GM12878 (cell line): ENCODE results near the gene ANK3. TPM values are rescaled to one million over a fixed set of nuclear protein-coding genes. Genes with fewer than 3 reads are reported as not detected.

Experiments
- ATAC-seq: fragments of 200-7000 bp; cut with Tn5 transposase; 3 replicates; pipeline ENCODE4 v1.9.1; 2020; ENCODE audit warnings: mild to moderate bottlenecking, moderate library complexity
- BruUV-seq: library from RNA; stranded (reverse); fragments of 400-500 nt; replicated peaks from 2 replicates; lab custom pipeline; 2021; lab: Mats Ljungman, UMichigan
- CTCF ChIA-PET: fragments of 300-600 bp; sonication (Branson Sonifier 250); formaldehyde crosslinking; extraction: SDS; loops from one replicate; lab custom pipeline; 2021; ENCODE audit warnings: inconsistent platforms; lab: Yijun Ruan, JAX
- POLR2A ChIA-PET: fragments of 350-600 bp; formaldehyde crosslinking; extraction: SDS; loops from one replicate; lab custom pipeline; 2021; ENCODE audit warnings: inconsistent platforms; lab: Charles Lee
- RAD21 ChIA-PET: fragments of 300-600 bp; sonication (Branson Sonifier 250); formaldehyde crosslinking; loops from one replicate; lab custom pipeline; 2023; ENCODE audit warnings: antibody characterized with exemption; ENCODE audit not compliant: unreplicated experiment; lab: Charles Lee
- SMC1A ChIA-PET: fragments of 300-600 bp; sonication (Branson Sonifier 250); formaldehyde crosslinking; loops from one replicate; lab custom pipeline; 2023; ENCODE audit not compliant: unreplicated experiment, uncharacterized antibody; lab: Charles Lee
- DNase-seq: peaks from one replicate; pipeline ENCODE4 v3.0.0-alpha.2; 2011; ENCODE audit warnings: low read depth, low spot score
- FAIRE-seq: peaks from 3 replicates; lab custom pipeline; 2011; peaks lifted over from hg19 to GRCh38; lab: Jason Lieb, UNC
- H2AFZ ChIP-seq: 2 replicates; pipeline ENCODE4 v1.6.0; 2011; ENCODE audit warnings: low read depth, low read length, control low read depth; ENCODE audit not compliant: control insufficient read depth
- H3K27ac ChIP-seq: 2 replicates; pipeline ENCODE4 v1.5.1; 2011; ENCODE audit warnings: control low read depth; ENCODE audit not compliant: control insufficient read depth, insufficient read depth
- H3K27me3 ChIP-seq, 2 experiments: replicated peaks in 1 of 2; 2 replicates each; pipeline versions ENCODE4 v1.6.0 to v1.6.1; 2011; ENCODE audit warnings: low read length in 1 of 2; ENCODE audit not compliant: control insufficient read depth in 2 of 2, insufficient read depth in 2 of 2
- H3K36me3 ChIP-seq, 2 experiments: 2 replicates each; pipeline ENCODE4 v1.5.1; 2011; ENCODE audit warnings: low read length in 1 of 2; ENCODE audit not compliant: control insufficient read depth in 2 of 2, insufficient read depth in 2 of 2
- H3K4me1 ChIP-seq: 2 replicates; pipeline ENCODE4 v1.6.1; 2011; ENCODE audit warnings: mild to moderate bottlenecking, low read length, moderate library complexity, mixed read lengths; ENCODE audit not compliant: control insufficient read depth, insufficient read depth
- H3K4me2 ChIP-seq: 2 replicates; pipeline ENCODE4 v1.6.0; 2011; ENCODE audit warnings: control low read depth; ENCODE audit not compliant: control insufficient read depth, insufficient read depth
- H3K4me3 ChIP-seq: fragments of 200-600 bp; sonication (generic); 2 replicates; pipeline ENCODE4 v1.5.1; 2016
- H3K79me2 ChIP-seq: 2 replicates; pipeline ENCODE4 v1.6.0; 2011; ENCODE audit warnings: low read length; ENCODE audit not compliant: control insufficient read depth, insufficient read depth
- H3K9ac ChIP-seq: 2 replicates; pipeline ENCODE4 v1.8.0; 2011; ENCODE audit warnings: low read length, control low read depth, mixed read lengths; ENCODE audit not compliant: control insufficient read depth, insufficient read depth
- H3K9me3 ChIP-seq: replicated peaks from 3 replicates; pipeline ENCODE4 v1.5.1; 2011; ENCODE audit warnings: mild to moderate bottlenecking, low read length; ENCODE audit not compliant: control insufficient read depth, insufficient read depth
- H4K20me1 ChIP-seq: 2 replicates; pipeline ENCODE4 v1.6.0; 2011; ENCODE audit not compliant: control insufficient read depth, insufficient read depth
- CBX5 ChIP-seq: sonication (generic); IDR thresholded peaks from 2 replicates; pipeline ENCODE4 v1.6.1; 2016; ENCODE audit warnings: low read depth, moderate library complexity, mild to moderate bottlenecking, inconsistent platforms
- ESRRA ChIP-seq: IDR thresholded peaks from 2 replicates; pipeline ENCODE4 v1.6.1; 2012; ENCODE audit warnings: mild to moderate bottlenecking, low read length, improper control_type of control experiment
- HDAC6 ChIP-seq: fragments of 200-600 bp; sonication (generic); IDR thresholded peaks from one replicate; pipeline ENCODE4 v1.8.0; 2017; ENCODE audit warnings: antibody characterized with exemption; ENCODE audit not compliant: unreplicated experiment
- HDGF ChIP-seq: fragments of 450-650 bp; IDR thresholded peaks from 2 replicates; pipeline ENCODE4 v1.6.1; 2016; ENCODE audit warnings: antibody characterized with exemption
- LARP7 ChIP-seq: fragments of 450-650 bp; IDR thresholded peaks from 2 replicates; pipeline ENCODE4 v1.6.1; 2017; ENCODE audit warnings: mild to moderate bottlenecking
- MXI1 ChIP-seq: fragments of 150-350 bp; IDR thresholded peaks from 2 replicates; pipeline ENCODE4 v1.6.1; 2011; ENCODE audit warnings: low read depth, mild to moderate bottlenecking, inconsistent platforms, low read length, improper control_type of control experiment
- NR2C1 ChIP-seq: fragments of 450-650 bp; IDR thresholded peaks from 2 replicates; pipeline ENCODE4 v1.6.1; 2017; ENCODE audit warnings: antibody characterized with exemption, mild to moderate bottlenecking, moderate library complexity
- POLR2AphosphoS5 ChIP-seq: IDR thresholded peaks from 2 replicates; pipeline ENCODE4 v1.6.1; 2011; ENCODE audit warnings: mild to moderate bottlenecking, low read length, inconsistent platforms
- RUNX3 ChIP-seq: IDR thresholded peaks from 2 replicates; pipeline ENCODE4 v1.6.1; 2012; ENCODE audit warnings: low read length, inconsistent platforms
- SP1 ChIP-seq: IDR thresholded peaks from one replicate; pipeline ENCODE4 v1.6.1; 2011; ENCODE audit warnings: low read depth, low read length
- ZNF217 ChIP-seq: fragments of 450-650 bp; IDR thresholded peaks from 2 replicates; pipeline ENCODE4 v1.6.1; 2017; ENCODE audit warnings: antibody characterized with exemption, mild to moderate bottlenecking
- WGBS: methylation state at CpG from one replicate; pipeline ENCODE4 v1.1.6; 2016; ENCODE audit warnings: low lambda C conversion rate; ENCODE audit not compliant: insufficient replicate concordance, insufficient coverage; ENCODE audit errors: missing lambda C conversion rate; 5-methylcytosine and 5-hydroxymethylcytosine counted together
- in situ Hi-C: fragments of 300-500 bp; cut with MboI; formaldehyde crosslinking; loops from 9 replicates; pipeline ENCODE4 v1.14.3; 2018; ENCODE audit warnings: mixed read lengths
- intact Hi-C: fragments of 100-400 bp; cut with micrococcal nuclease; formaldehyde crosslinking; loops from one replicate; pipeline ENCODE4 v1.14.2; 2022; ENCODE audit not compliant: unreplicated experiment
- polyA plus RNA-seq, 11 experiments: library from polyadenylated mRNA; depleted of rRNA in 4 of 11; unstranded in 6 of 11; stranded (reverse) in 5 of 11; fragments of >200 nt; fragmentation: Nextera tagmentation in 4 of 11; fragmentation: Illumina TruSeq in 1 of 11; extraction: Ambion mirVana in 4 of 11; extraction: Trizol in 1 of 11; gene quantifications; 1 replicate in 1 of 11; 2 replicates in 10 of 11; pipeline versions ENCODE4 v1.2.1 to v1.2.3, GENCODE V29; 2011 to 2016; ENCODE audit warnings: inconsistent platforms in 2 of 11, missing spikeins in 2 of 11, low read depth in 1 of 11
- total RNA-seq, 4 experiments: library from RNA; depleted of rRNA in 3 of 4; stranded (reverse); fragments of >200 nt in 3 of 4; fragmentation: Illumina TruSeq in 1 of 4; extraction: Trizol in 1 of 4; gene quantifications; 2 replicates each; pipeline versions ENCODE4 v1.2.1 to v1.2.3, GENCODE V29; 2013 to 2021
- TF ChIP-seq, protein P1 (sequence below): fragments of 450-650 bp; IDR thresholded peaks from 2 replicates; pipeline ENCODE4 v1.6.1; 2017; ENCODE audit warnings: mild to moderate bottlenecking, low read depth, inconsistent platforms; ENCODE audit not compliant: poor library complexity, severe bottlenecking
- TF ChIP-seq, protein P2 (sequence below): fragments of 450-650 bp; IDR thresholded peaks from 2 replicates; pipeline ENCODE4 v1.6.1; 2017; ENCODE audit warnings: mild to moderate bottlenecking, moderate library complexity

ANK3 gene
- total and polyA plus RNA-seq, 10 of the 15 experiments (the other 5 are each of a cell fraction or from before 2014, with no cell fraction given), result 0.06 to 0.82 (median 0.20) TPM; not detected in 2

DNA sequence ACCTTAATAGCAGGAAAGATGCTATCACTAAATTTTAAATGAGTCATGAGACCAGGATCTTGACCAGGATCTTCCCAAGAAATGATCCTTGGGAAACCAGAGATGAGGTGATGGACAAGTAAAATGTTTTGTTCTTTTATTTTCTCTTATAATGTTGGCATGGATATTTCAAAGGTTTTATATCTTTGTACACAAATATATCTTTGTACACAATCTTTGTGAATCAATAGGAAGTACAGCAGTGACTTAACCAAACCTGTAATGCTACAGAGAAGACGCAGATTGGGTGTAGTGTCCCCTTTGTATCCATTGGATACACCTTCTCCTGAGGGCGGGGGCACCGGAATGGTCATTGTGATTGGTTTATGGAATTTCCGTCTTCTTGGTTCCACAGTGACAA, 303.3 kb downstream of the ANK3 start:
- POLR2A ChIA-PET, result no interaction called here
- H3K36me3 ChIP-seq, result no peaks in the 10 kb centered on the region
- in situ Hi-C loops (no loop called here), intact Hi-C loops (no loop called here)
- CTCF ChIA-PET, result no interaction called here
- ATAC-seq (peak; percentile 34; the same call in 2 of the 3 replicates), DNase-seq (no peak), FAIRE-seq (peak; percentile 23)
- H3K9ac ChIP-seq, result peak overlapping the region; percentile 16; the same call in 1 of the 2 replicates
- no TSS peak for BruUV-seq
- H3K9me3 ChIP-seq, result no peaks in the 10 kb centered on the region
- SMC1A ChIA-PET, result no interaction called here
- WGBS, result 89% methylated on average over 4 of the region's 4 CpGs
- peak overlapping the region; percentile 12; the same call in 1 of the 2 replicates for H2AFZ ChIP-seq
- H4K20me1 ChIP-seq, result no peaks in the 10 kb centered on the region
- H3K4me3 ChIP-seq, result no peak overlapping the region
- H3K4me1 ChIP-seq, result peaks cover 9% of the 10 kb centered on the region
- peak overlapping the region; percentile 56; the same call in 1 of the 2 replicates for H3K4me2 ChIP-seq
- no peak overlapping the region for H3K27ac ChIP-seq
- H3K27me3 ChIP-seq, result no peaks in the 10 kb centered on the region
- RAD21 ChIA-PET, result no interaction called here
- no peaks in the 10 kb centered on the region for H3K79me2 ChIP-seq
- TF ChIP-seq, protein P1, sequence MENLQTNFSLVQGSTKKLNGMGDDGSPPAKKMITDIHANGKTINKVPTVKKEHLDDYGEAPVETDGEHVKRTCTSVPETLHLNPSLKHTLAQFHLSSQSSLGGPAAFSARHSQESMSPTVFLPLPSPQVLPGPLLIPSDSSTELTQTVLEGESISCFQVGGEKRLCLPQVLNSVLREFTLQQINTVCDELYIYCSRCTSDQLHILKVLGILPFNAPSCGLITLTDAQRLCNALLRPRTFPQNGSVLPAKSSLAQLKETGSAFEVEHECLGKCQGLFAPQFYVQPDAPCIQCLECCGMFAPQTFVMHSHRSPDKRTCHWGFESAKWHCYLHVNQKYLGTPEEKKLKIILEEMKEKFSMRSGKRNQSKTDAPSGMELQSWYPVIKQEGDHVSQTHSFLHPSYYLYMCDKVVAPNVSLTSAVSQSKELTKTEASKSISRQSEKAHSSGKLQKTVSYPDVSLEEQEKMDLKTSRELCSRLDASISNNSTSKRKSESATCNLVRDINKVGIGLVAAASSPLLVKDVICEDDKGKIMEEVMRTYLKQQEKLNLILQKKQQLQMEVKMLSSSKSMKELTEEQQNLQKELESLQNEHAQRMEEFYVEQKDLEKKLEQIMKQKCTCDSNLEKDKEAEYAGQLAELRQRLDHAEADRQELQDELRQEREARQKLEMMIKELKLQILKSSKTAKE, result no peak
- no peak for TF ChIP-seq RUNX3
- TF ChIP-seq LARP7, result no peak
- no peak for TF ChIP-seq NR2C1
- no peak for TF ChIP-seq CBX5
- TF ChIP-seq, protein P2, sequence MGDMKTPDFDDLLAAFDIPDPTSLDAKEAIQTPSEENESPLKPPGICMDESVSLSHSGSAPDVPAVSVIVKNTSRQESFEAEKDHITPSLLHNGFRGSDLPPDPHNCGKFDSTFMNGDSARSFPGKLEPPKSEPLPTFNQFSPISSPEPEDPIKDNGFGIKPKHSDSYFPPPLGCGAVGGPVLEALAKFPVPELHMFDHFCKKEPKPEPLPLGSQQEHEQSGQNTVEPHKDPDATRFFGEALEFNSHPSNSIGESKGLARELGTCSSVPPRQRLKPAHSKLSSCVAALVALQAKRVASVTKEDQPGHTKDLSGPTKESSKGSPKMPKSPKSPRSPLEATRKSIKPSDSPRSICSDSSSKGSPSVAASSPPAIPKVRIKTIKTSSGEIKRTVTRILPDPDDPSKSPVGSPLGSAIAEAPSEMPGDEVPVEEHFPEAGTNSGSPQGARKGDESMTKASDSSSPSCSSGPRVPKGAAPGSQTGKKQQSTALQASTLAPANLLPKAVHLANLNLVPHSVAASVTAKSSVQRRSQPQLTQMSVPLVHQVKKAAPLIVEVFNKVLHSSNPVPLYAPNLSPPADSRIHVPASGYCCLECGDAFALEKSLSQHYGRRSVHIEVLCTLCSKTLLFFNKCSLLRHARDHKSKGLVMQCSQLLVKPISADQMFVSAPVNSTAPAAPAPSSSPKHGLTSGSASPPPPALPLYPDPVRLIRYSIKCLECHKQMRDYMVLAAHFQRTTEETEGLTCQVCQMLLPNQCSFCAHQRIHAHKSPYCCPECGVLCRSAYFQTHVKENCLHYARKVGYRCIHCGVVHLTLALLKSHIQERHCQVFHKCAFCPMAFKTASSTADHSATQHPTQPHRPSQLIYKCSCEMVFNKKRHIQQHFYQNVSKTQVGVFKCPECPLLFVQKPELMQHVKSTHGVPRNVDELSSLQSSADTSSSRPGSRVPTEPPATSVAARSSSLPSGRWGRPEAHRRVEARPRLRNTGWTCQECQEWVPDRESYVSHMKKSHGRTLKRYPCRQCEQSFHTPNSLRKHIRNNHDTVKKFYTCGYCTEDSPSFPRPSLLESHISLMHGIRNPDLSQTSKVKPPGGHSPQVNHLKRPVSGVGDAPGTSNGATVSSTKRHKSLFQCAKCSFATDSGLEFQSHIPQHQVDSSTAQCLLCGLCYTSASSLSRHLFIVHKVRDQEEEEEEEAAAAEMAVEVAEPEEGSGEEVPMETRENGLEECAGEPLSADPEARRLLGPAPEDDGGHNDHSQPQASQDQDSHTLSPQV, result no peak
- no peak for TF ChIP-seq ZNF217
- TF ChIP-seq HDAC6, result no peak
- TF ChIP-seq SP1, result no peak
- TF ChIP-seq HDGF, result no peak
- TF ChIP-seq POLR2AphosphoS5, result no peak
- no peak for TF ChIP-seq ESRRA
- no peak for TF ChIP-seq MXI1
